ENCODE measurements around the gene CCDC148. TPM values are rescaled to one million over a fixed set of nuclear protein-coding genes. Genes with fewer than 3 reads are reported as not detected.
"Not testable (repeated sequence)": the region's sequence is repeated elsewhere in the genome, so short reads cannot be mapped to it uniquely, and the experiment has no call there.

CCDC148 gene
- total and polyA plus RNA-seq, 2 donors, result 0.28 to 5.3 TPM

DNA sequence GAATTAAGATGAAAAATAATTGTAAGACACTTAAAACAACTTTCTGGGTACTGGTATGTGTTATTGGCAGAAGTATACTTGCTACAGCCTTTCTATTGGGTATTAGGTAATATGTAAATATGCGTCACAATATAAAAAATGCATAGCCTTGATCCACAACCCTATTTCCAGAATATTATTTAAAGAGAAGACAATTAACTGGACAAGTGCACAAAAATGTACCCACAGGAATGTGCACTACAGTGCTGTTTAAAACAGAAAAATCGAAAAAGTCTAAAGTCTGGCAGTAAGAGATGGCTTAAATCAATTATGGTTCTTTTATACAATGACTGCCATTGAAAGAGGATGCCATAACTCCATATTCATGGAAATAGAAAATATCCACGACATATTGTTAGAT is 205.2 kb downstream of the CCDC148 start:
- DNase-seq (ENCODE audit: extremely low spot score), result no peak
- no peaks in the 10 kb centered on the region for H3K36me3 ChIP-seq (ENCODE audit: insufficient read depth)
- no peak overlapping the region for H3K27ac ChIP-seq (ENCODE audit: low read depth)
- H3K4me1 ChIP-seq (ENCODE audit: insufficient read depth), result no peaks in the 10 kb centered on the region
- no peak overlapping the region for H3K4me3 ChIP-seq (ENCODE audit: low read depth, low read length)
- WGBS, result 85% methylated on average over 3 of the region's 3 CpGs

DNA sequence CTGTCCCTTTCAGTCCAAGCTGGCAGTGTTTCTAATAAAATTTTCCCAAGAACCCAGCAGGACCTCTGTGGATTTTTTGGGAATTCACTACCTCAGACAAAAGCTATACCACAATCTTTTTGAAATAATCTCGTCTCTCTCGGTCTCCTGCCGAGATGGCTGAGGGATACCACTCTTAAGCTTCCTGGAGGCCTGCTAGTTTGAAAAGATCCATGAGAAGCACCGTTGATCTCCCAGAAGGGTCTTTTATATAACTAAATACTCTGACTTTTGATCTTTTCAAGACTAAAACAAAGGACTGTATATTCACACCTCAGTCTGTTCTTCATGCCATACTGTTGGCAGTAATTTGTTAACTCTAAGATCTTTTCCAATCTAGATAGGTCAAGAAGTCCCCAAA is 213.2 kb downstream of the CCDC148 start:
- Histone ChIP-seq H3K4me3 (ENCODE audit: low read depth, low read length) (no peak overlapping the region), H3K36me3 (ENCODE audit: insufficient read depth) (no peaks in the 10 kb centered on the region), H3K4me1 (ENCODE audit: insufficient read depth) (no peaks in the 10 kb centered on the region), H3K27ac (ENCODE audit: low read depth) (no peak overlapping the region)
- WGBS, result 85% methylated on average over 4 of the region's 4 CpGs
- no peak for DNase-seq (ENCODE audit: extremely low spot score)

DNA sequence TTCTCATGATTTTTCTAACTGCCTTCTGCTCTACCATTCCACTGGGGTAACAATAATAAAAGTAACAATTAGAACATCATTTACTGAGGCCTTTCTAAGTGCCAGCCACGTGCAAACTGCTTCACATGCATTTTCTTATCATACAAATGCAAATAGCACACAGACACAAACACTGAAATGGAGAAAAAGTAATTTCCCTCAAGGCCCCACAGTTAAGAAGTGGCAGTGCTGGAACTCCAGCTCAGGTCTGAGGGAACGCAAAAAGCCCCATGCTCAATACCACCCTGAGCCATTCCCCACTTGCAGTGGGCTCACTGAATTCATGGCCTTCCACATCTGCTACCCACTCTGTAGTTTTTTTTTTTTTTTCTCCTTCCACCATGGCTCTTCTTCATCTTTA is 214.3 kb downstream of the CCDC148 start:
- Histone ChIP-seq H3K36me3 (ENCODE audit: insufficient read depth) (no peaks in the 10 kb centered on the region), H3K27ac (ENCODE audit: low read depth) (no peak overlapping the region), H3K4me3 (ENCODE audit: low read depth, low read length) (no peak overlapping the region), H3K4me1 (ENCODE audit: insufficient read depth) (no peaks in the 10 kb centered on the region)
- WGBS, result 68% methylated on average over 2 of the region's 2 CpGs
- no peak for DNase-seq (ENCODE audit: extremely low spot score)

DNA sequence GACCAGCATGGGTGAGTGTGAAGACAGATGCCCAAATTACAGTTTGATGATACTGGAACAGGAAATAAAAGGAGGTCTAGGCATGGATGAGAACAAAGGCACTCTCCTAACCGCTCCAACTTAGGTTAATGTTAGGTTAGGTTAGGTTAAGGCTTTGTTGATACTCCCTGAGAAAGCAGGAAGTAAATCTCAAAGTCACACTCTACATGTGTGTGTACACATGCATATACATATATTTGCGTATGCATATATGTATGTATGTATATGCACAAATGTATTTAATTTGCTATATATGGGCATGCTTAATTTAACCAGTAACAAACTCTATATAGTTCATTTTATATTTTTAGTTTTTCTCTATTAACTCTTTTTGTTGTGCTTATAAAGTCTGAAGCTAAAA is 215.6 kb downstream of the CCDC148 start:
- Histone ChIP-seq H3K27ac (ENCODE audit: low read depth) (no peak overlapping the region), H3K36me3 (ENCODE audit: insufficient read depth) (no peaks in the 10 kb centered on the region), H3K4me1 (ENCODE audit: insufficient read depth) (no peaks in the 10 kb centered on the region), H3K4me3 (ENCODE audit: low read depth, low read length) (no peak overlapping the region)
- DNase-seq (ENCODE audit: extremely low spot score), result no peak
- WGBS, result 49% methylated on average over 2 of the region's 2 CpGs

DNA sequence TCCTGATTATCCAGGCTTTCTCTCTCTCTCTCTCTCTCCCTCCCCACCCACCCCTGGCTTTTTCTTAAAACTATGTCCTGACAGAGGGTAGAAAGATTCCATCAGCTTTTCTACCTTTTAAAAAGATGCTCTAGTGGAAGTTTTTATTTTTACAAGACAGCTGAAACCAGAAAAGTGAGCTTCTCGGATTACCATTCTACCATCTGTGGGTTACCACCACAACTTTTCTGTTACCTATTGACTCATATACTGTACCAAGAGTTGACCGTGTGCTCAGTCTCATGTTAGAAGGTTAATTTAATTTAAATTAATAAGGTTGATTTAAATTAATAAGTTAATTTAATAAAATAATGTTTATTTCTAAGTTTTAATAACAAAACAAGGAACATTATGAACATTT is 217.3 kb downstream of the CCDC148 start:
- WGBS, result 85% methylated on average over 2 of the region's 2 CpGs
- Histone ChIP-seq H3K4me1 (ENCODE audit: insufficient read depth) (no peaks in the 10 kb centered on the region), H3K36me3 (ENCODE audit: insufficient read depth) (no peaks in the 10 kb centered on the region), H3K4me3 (ENCODE audit: low read depth, low read length) (no peak overlapping the region), H3K27ac (ENCODE audit: low read depth) (no peak overlapping the region)
- no peak for DNase-seq (ENCODE audit: extremely low spot score)

DNA sequence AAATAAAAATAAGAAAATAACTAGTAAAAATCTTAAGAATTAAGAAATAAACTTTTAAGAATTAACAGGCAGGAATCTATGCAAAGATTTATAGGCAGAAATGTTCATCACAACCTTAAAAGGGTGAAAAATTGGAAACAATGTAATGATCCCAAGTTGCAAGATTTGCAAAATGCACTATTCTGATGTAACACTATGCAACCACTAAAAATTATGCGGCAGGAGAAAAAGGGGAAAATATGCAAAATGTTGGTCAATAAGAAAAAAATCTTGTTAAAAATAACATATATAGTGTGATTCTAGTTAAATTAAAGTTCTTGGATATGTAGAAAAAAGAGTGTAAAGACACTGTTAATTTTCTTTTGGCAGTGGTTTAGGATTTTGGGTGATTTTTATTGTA is 222.1 kb downstream of the CCDC148 start:
- H3K36me3 ChIP-seq (ENCODE audit: insufficient read depth), result no peaks in the 10 kb centered on the region
- H3K4me1 ChIP-seq (ENCODE audit: insufficient read depth), result no peaks in the 10 kb centered on the region
- H3K4me3 ChIP-seq (ENCODE audit: low read depth, low read length), result no peak overlapping the region
- no peak overlapping the region for H3K27ac ChIP-seq (ENCODE audit: low read depth)
- 96% methylated on average over 1 of the region's 1 CpG for WGBS
- no peak for DNase-seq (ENCODE audit: extremely low spot score)

DNA sequence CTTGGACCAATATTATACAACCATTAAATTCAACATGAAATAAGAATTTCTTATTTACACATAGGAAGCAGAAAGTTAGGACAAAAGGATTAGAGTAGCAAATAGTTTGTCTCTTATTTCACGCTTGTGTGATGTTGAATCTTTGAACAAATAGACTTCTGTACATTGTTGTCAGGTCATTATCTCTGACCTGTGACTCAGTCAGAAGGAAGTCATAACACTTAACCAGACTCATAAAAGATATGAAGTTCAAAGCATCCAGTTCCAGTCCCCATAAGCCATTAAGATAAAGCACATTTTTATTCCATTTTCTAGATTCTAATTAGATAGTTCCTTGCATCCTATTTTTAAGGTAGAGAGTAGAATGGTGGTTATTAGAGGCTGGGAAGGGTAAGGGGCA is 224.1 kb downstream of the CCDC148 start:
- WGBS, result 26% methylated on average over 1 of the region's 1 CpG

DNA sequence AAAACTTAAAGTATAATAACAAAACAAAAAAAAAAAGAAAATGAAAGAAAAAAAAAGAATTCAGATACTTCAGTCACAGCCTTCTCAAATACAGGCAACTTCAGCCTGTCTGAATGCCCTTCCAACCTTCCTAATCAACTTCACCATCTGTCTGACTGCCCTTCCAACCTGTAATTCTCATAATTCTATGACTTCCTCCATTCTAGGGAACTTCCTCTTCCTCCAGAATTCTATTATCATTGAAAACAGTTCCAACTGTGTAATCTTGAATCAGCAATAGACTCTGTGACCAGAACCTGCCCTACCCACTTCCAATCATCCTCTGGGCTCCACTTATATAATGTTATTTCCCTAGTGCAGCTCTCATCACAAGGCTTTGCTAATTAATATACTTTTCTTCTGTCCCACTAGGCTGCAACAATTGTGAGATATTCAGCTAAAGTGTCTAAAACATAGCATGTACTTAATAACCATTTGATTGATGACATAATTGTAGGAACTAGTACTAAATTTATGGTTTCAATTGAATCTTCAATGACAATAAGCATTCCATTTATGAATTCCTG is 227.5 kb downstream of the CCDC148 start:
- no peaks in the 10 kb centered on the region for H3K36me3 ChIP-seq (ENCODE audit: insufficient read depth)
- H3K4me3 ChIP-seq (ENCODE audit: low read depth, low read length), result no peak overlapping the region
- DNase-seq (ENCODE audit: extremely low spot score), result no peak
- no peak overlapping the region for H3K27ac ChIP-seq (ENCODE audit: low read depth)
- no peaks in the 10 kb centered on the region for H3K4me1 ChIP-seq (ENCODE audit: insufficient read depth)

More for the DNA sequence above, 224.1 kb downstream of the CCDC148 start:
- no peaks in the 10 kb centered on the region for H3K4me1 ChIP-seq (ENCODE audit: insufficient read depth)
- no peak overlapping the region for H3K27ac ChIP-seq (ENCODE audit: low read depth)
- DNase-seq (ENCODE audit: extremely low spot score), result no peak
- no peak overlapping the region for H3K4me3 ChIP-seq (ENCODE audit: low read depth, low read length)
- no peaks in the 10 kb centered on the region for H3K36me3 ChIP-seq (ENCODE audit: insufficient read depth)

DNA sequence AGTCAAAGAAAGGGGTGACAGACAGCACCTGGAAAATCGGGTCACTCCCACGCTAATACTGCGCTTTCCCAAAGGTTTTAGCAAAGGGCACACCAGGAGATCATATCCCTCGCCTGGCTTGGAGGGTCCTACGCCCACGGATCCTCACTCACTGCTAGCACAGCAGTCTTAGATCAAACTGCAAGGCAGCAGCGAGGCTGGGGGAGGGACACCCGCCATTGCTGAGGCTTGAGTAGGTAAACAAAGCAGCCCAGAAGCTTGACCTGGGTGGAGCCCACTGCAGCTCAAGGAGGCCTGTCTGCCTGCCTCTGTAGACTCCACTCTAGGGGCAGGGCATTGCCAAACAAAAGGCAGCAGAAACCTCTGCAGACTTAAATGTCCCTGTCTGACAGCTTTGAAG is 233.5 kb downstream of the CCDC148 start:
- not testable (repeated sequence) for H3K4me3 ChIP-seq (ENCODE audit: low read depth, low read length); DNase-seq (ENCODE audit: extremely low spot score); H3K27ac ChIP-seq (ENCODE audit: low read depth); H3K4me1 ChIP-seq (ENCODE audit: insufficient read depth); H3K36me3 ChIP-seq (ENCODE audit: insufficient read depth)
- WGBS, result 86% methylated on average over 8 of the region's 8 CpGs

DNA sequence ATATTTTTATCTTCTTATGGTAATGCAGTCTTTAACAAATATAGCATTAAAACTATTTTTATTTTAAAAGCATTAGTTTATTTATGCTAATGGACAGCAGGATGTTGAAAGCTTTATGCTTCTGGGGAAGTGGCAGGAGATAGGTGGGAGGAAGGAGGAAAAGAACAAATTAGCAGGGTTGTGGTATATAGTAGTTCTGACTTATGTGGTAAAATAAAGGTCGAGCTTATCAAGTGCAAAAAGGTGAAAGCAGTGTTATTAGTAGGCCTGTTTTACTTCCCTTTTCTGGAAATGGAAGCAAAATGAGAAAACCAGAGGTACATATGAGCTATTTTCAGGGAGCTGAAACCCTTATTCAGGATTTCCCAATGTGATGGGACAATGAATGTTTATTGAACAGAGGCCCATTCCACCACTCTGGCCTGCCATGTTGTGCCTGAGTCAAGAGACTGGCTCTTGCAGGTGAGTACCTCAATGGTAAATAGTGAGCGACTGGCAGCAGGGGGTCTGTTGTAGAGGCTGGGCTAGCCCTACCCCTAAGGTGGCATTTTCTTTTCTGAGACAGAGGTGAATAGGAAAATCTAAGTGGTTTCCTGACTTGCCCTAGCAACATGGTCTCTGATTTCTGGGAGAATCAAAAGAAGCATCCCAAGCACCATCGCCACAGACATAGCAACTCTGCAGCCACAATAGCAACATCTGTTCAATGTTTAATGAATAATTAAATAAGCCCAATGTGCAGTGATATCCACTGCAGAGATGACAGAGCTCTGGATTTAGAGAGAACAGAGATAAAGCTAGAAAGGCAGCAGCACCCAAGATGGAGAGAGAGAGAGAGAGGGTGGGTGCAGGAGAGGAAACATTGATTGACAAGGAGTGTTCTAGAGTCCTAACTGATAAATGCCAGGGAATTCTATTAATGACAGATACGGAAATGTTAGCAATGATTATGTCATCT is 235.2 kb downstream of the CCDC148 start:
- Histone ChIP-seq H3K4me3 (ENCODE audit: low read depth, low read length) (no peak overlapping the region), H3K27ac (ENCODE audit: low read depth) (no peak overlapping the region), H3K36me3 (ENCODE audit: insufficient read depth) (no peaks in the 10 kb centered on the region), H3K4me1 (ENCODE audit: insufficient read depth) (no peaks in the 10 kb centered on the region)
- WGBS, result 81% methylated on average over 4 of the region's 4 CpGs
- DNase-seq (ENCODE audit: extremely low spot score), result no peak

DNA sequence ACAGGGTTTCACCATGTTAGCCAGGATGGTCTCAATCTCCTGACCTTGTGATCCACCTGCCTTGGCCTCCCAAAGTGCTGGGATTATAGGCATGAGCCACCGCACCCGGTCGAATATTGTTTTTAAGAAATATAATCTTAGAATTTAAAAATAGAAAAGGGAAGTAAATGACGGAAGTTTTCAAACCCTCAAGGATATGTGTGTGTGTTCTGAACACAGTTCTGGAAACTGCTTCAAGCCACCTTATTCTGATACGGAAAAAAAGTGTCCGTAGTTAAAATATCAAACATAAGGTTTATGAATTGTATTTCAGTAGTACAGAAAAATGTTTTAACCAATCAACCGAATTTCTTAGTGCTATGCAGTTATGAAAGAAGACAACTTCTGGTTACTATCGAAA is 239.0 kb downstream of the CCDC148 start:
- 75% methylated on average over 8 of the region's 8 CpGs for WGBS
- H3K4me1 ChIP-seq (ENCODE audit: insufficient read depth), result no peaks in the 10 kb centered on the region
- H3K27ac ChIP-seq (ENCODE audit: low read depth), result no peak overlapping the region
- DNase-seq (ENCODE audit: extremely low spot score), result no peak
- no peak overlapping the region for H3K4me3 ChIP-seq (ENCODE audit: low read depth, low read length)
- no peaks in the 10 kb centered on the region for H3K36me3 ChIP-seq (ENCODE audit: insufficient read depth)

DNA sequence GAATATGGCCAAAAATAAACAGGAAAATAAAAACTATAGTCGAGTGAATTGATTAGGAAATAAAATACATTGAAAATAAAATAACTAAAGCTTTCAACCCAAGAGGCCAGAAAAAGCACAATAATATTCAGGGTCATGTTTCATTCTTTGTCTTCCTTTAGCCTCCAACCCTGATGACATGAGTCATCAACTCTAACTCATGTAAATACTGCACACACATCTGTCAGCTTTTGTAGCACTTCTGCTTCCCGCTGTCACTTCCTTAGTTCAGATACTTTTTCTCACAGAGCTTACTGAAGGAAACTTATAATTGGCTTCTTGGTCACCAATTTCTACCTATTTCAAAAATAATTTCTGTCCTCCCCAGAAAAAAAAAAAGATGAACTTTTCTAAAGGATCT is 242.1 kb downstream of the CCDC148 start:
- 78% methylated on average over 2 of the region's 2 CpGs for WGBS
- Histone ChIP-seq H3K36me3 (ENCODE audit: insufficient read depth) (no peaks in the 10 kb centered on the region), H3K4me3 (ENCODE audit: low read depth, low read length) (no peak overlapping the region), H3K4me1 (ENCODE audit: insufficient read depth) (no peaks in the 10 kb centered on the region), H3K27ac (ENCODE audit: low read depth) (no peak overlapping the region)
- DNase-seq (ENCODE audit: extremely low spot score), result no peak

DNA sequence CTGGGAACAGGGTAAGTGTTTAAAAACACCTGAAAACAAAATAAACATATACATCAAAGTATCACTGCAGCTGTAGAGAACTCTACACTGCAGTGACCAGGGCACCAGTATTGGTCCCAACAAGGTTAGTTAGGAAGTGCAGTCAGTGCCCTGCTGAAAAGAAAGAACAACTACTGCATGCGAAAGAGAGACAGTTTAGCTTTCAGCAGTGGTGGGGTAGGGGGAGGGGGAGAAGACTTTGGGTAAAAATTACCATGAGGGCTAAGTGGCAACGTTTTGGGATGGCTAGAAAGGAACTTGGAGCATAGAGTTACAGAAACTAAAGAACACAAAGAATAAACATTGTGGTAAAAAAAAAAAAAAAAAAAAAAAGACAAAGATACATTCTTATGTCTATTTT is 242.8 kb downstream of the CCDC148 start:
- no peak overlapping the region for H3K4me3 ChIP-seq (ENCODE audit: low read depth, low read length)
- no peaks in the 10 kb centered on the region for H3K4me1 ChIP-seq (ENCODE audit: insufficient read depth)
- no peak for DNase-seq (ENCODE audit: extremely low spot score)
- WGBS, result 52% methylated on average over 2 of the region's 2 CpGs
- no peak overlapping the region for H3K27ac ChIP-seq (ENCODE audit: low read depth)
- H3K36me3 ChIP-seq (ENCODE audit: insufficient read depth), result no peaks in the 10 kb centered on the region

DNA sequence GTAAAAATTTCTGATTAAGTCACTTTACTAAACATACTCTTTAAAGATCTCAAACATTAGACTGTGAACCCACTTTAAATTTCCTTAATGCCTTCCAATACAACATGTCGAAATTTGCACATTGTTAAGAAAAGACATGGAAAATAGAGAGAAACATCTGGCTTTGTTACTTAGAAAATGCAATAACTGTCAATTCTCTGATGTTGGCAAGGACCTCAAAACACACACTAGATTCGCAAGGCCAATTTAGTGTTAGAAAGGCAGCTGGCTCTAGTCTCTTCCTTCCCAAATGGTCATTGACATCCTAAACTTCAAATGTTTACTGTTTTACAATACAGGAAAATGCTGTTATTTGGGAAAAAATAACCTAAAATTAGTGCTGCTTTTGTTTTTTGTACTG is 244.3 kb downstream of the CCDC148 start:
- Histone ChIP-seq H3K4me3 (ENCODE audit: low read depth, low read length) (no peak overlapping the region), H3K27ac (ENCODE audit: low read depth) (no peak overlapping the region), H3K4me1 (ENCODE audit: insufficient read depth) (no peaks in the 10 kb centered on the region), H3K36me3 (ENCODE audit: insufficient read depth) (no peaks in the 10 kb centered on the region)
- DNase-seq (ENCODE audit: extremely low spot score), result no peak
- WGBS, result 60% methylated on average over 2 of the region's 2 CpGs

Data from urinary bladder (tissue), 4 donors.